Astrocyte of the cerebellum (primary cell): ENCODE data around the gene DENND4B.

Source experiments
- DNase-seq: peaks from one replicate; pipeline ENCODE4 v3.0.0-alpha.2; 2011; ENCODE audit warnings: low read depth
- H3K4me3 ChIP-seq: 2 replicates; pipeline ENCODE4 v1.5.1; 2011; ENCODE audit warnings: mild to moderate bottlenecking, low read depth, low read length, moderate library complexity
- in situ Hi-C: cut with HindIII; loops from 2 replicates; pipeline ENCODE4 v1.10.0; 2017; ENCODE audit warnings: low sequenced_read_pairs
- TF ChIP-seq, protein P1 (sequence below): IDR thresholded peaks from 2 replicates; pipeline ENCODE4 v1.5.1; 2012; ENCODE audit warnings: low read length, low read depth, moderate library complexity, mild to moderate bottlenecking; ENCODE audit errors: missing control alignments

Gene DENND4B

DNA sequence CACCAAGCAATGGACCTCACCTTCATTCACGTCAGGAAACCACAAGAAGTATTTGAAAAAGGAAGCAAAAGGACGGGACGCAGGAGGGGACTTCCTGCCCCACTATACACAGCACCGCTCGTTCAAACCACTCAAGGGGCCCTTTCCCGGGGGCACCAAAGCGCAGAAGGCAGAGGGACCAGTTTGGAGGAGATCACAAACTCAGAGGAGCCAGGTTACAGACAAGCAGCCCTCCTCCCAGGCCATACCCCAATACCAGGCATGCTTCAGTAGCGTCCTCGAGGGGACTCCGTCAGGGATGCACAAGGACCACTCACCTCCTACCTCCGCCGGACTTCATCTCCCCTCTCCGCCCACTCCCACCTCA is 11.2 kb upstream of the DENND4B start:
- TF ChIP-seq, protein P1, sequence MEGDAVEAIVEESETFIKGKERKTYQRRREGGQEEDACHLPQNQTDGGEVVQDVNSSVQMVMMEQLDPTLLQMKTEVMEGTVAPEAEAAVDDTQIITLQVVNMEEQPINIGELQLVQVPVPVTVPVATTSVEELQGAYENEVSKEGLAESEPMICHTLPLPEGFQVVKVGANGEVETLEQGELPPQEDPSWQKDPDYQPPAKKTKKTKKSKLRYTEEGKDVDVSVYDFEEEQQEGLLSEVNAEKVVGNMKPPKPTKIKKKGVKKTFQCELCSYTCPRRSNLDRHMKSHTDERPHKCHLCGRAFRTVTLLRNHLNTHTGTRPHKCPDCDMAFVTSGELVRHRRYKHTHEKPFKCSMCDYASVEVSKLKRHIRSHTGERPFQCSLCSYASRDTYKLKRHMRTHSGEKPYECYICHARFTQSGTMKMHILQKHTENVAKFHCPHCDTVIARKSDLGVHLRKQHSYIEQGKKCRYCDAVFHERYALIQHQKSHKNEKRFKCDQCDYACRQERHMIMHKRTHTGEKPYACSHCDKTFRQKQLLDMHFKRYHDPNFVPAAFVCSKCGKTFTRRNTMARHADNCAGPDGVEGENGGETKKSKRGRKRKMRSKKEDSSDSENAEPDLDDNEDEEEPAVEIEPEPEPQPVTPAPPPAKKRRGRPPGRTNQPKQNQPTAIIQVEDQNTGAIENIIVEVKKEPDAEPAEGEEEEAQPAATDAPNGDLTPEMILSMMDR: no peak
- peak overlapping the region; percentile 94 for H3K4me3 ChIP-seq
- in situ Hi-C loops: no loop called here
- no peak for DNase-seq

GRCh38 chr1:153956997-153957715 is 10.6 kb upstream of the DENND4B start:
- in situ Hi-C loops: no loop called here
- TF ChIP-seq, protein P1: no peak
- DNase-seq: no peak
- H3K4me3 ChIP-seq: peak overlapping the region; percentile 94

- TF ChIP-seq, protein P1: no peak
- DNase-seq: no peak
- in situ Hi-C loops: no loop called here
- no peak overlapping the region for H3K4me3 ChIP-seq
Observed at GRCh38 chr1:153954826-153955225, 8.3 kb upstream of the DENND4B start.

GRCh38 chr1:153953859-153954365 is 7.4 kb upstream of the DENND4B start:
- TF ChIP-seq, protein P1: no peak
- H3K4me3 ChIP-seq: no peak overlapping the region
- DNase-seq: no peak
- in situ Hi-C loops: no loop called here

DNA sequence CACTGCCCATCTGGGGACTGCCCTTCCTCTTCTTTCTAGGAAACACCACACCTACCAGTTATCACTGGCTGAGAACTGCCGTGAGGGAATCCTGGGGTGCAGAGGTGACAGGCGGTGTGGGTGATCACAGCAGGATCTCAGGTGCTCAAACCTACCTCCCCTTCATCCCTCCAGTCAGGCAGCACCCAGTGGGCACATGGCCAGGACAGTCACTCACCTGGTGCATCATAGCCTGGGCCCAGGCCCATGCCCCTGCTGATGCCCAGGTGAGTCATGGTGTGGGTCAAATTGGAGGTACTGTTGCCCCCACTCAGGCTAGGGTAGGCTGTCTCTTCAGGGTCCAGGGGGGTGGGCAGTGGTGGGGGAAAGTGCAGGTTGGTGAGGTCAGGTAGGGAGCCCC is 5.3 kb upstream of the DENND4B start:
- in situ Hi-C loops: no loop called here
- no peak for DNase-seq
- no peak overlapping the region for H3K4me3 ChIP-seq
- TF ChIP-seq, protein P1: no peak

- no peak overlapping the region for H3K4me3 ChIP-seq
- in situ Hi-C loops: no loop called here
- TF ChIP-seq, protein P1: no peak
- no peak for DNase-seq
Observed at GRCh38 chr1:153951183-153951582, 4.7 kb upstream of the DENND4B start.
